Retinal pigment epithelial cell (primary cell): ENCODE results near the gene PAK4.

Experiments used
- DNase-seq: peaks from one replicate; pipeline ENCODE4 v3.0.0-alpha.2; 2010; ENCODE audit warnings: low read depth
- H3K4me3 ChIP-seq: 2 replicates; pipeline ENCODE4 v1.5.1; 2011; ENCODE audit warnings: mild to moderate bottlenecking, low read length, control low read depth, moderate library complexity
- TF ChIP-seq, protein P1 (sequence below): conservative IDR thresholded peaks from 2 replicates; pipeline ENCODE4 v1.5.1; 2011; ENCODE audit warnings: low read depth, low read length, control low read depth, inconsistent platforms

PAK4 gene

DNA sequence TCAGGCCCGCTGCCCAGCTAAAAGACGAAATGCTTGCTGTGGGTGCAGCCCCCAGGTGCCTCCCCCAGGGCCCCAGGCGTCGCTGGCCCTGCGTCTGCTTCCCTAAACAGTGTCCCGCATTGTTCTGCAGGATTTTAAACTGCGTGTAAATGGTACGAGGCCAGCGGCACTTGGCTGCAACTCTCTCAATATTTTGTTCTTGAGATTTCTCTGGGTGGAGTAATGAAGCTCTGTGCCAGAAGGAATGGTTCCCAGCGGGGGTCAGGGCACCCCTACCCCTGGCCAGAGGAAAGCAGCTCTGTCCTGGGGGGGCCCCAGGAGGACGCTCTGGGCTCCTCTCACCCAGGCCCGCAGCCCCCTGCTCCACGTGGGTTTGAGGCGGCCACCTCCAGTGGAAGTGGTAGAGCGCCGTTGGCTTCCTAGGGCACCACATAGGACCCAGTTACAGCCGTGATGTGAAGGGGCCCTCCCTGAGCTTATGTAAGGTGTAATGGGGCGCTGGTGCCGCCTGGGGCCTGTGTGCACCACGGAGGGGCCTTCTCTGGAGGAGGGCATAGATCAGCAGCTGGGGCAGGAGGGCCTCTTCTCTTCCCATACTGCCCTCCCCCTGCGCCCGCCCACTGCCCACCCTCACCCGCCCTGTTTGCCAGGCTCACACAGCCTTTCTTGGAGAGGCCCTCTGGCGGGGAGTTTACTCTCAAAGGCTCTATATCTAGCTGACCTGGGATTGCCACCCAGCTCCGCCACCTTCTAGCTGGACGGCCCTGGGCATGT is 19.8 kb downstream of the PAK4 start:
- no peak for DNase-seq
- no peak overlapping the region for H3K4me3 ChIP-seq
- TF ChIP-seq, protein P1, sequence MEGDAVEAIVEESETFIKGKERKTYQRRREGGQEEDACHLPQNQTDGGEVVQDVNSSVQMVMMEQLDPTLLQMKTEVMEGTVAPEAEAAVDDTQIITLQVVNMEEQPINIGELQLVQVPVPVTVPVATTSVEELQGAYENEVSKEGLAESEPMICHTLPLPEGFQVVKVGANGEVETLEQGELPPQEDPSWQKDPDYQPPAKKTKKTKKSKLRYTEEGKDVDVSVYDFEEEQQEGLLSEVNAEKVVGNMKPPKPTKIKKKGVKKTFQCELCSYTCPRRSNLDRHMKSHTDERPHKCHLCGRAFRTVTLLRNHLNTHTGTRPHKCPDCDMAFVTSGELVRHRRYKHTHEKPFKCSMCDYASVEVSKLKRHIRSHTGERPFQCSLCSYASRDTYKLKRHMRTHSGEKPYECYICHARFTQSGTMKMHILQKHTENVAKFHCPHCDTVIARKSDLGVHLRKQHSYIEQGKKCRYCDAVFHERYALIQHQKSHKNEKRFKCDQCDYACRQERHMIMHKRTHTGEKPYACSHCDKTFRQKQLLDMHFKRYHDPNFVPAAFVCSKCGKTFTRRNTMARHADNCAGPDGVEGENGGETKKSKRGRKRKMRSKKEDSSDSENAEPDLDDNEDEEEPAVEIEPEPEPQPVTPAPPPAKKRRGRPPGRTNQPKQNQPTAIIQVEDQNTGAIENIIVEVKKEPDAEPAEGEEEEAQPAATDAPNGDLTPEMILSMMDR, result peak; percentile 54

DNA sequence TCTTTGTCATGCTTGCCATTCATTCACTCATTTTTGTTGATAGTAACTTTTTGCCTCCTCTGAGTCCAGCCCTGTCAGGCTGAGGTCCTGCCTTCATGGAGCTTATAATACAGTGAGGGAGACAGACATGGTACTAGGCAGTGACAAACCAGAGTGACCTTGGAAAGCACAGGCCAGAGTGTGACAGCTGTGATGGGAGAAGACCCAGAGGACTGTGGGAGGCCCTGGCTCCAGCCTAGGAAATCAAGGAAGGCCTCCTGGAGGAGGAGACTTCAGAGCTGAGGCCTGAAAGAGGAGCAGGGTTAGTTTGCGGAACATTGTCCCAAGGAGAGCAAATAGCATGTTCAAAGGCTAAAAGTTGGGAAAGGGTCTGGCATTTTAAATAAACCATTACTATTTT is 20.5 kb downstream of the PAK4 start:
- TF ChIP-seq, protein P1, result no peak
- DNase-seq, result no peak
- H3K4me3 ChIP-seq, result no peak overlapping the region

DNA sequence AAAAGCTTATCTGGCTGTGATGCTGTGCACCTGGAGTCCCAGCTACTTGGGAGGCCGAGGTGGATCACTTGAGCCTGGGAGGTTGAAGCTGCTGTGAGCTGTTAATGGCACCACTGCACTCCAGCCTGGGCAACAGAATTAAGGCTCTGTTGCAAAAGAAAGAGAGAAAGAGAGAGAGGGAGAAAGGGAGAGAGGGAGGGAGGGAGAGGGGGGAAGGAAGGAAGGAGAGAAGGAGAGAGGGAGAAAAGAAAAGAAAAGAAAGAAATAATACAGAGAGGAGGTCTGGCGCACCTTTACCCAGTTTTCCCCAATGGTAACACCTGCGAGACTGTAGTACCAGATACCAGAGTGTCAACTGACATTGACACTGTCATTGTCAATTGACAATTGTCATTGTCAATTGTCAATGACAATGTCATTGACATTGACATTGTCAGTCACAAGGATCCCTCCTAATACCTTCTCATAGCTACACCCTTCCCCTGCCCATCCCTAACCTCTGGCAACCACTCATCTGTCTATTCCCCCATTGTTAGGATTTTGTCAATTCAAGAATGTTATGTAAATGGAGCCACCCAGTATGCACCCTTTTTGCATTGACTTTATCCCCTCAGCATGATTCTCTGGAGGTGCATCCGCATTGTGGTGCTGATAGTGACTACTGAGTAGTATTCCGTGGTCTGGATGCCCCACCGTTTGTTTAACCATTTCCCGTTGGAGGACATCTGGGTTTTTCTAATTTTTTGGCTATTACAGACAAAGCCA is 21.3 kb downstream of the PAK4 start:
- TF ChIP-seq, protein P1, result no peak
- no peak overlapping the region for H3K4me3 ChIP-seq
- no peak for DNase-seq

DNA sequence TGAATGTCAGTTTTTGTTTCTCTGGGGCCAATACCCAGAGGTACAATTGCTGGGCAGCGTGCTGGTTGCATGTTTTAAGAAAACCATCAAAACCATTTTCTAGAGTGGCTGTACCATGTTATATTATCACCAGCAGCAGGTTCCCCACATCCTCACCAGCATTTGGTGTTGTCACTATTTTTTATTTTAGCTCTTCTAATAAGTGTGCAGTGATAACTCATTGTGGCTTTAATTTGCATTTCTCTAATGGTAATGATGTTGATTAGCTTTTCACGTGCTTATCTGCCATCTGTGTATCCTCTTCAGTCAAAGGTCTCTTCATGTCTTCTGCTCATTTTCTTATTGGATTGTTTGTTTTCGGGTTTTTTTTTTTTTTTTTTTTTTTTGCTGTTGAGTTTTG is 21.9 kb downstream of the PAK4 start:
- TF ChIP-seq, protein P1, result no peak
- DNase-seq, result no peak
- H3K4me3 ChIP-seq, result no peak overlapping the region

DNA sequence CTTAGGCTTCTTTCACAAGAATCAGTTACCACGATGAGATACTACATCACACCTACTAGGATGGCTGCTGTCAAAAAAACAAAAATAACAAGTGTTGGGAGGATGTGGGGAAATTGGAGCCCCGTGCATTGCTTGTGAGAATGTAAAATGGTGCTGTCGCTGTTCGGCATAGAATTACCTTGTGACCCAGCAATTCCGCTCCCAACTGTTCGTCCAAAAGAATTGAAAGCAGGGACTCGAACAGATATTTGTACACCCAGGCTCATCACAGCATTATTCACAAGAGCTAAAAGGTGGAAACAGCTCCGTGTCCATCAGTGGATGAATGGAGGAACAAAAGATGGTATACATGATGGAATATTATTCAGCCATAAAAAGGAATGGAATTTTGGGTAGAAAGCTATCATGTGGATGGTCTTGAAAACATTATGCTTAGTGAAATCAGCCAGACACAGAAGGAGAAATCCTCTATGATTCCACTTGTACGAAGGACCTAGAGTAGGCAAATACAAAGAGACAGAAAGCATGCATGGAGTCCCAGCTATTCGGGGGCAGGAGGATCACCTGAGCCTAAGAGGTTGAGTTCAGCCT is 23.4 kb downstream of the PAK4 start:
- no peak for DNase-seq
- TF ChIP-seq, protein P1, result no peak
- H3K4me3 ChIP-seq, result no peak overlapping the region

DNA sequence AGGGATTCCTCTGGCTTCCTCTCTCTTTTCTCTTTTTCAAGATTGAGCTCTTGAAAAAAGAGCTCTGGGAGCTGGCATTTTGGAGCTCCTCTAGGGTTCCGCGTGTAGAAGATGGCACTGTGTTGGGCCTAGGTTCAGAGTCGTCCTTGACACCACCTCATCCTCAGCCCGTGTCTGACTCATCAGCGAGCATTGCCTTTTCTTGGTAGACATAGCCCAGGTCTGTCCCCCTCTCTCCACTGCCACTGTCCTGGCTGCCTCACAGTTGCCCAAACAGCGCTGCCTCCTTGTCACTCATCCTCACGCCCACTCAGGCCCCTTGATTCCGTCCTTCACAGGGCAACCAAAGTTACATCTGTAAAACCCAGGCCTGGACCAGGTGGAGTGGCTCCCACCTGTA is 24.6 kb downstream of the PAK4 start:
- no peak for DNase-seq
- no peak overlapping the region for H3K4me3 ChIP-seq
- TF ChIP-seq, protein P1, result no peak
